Stimulated activated CD4-positive, alpha-beta T cell treated with anti-CD3 and anti-CD28 coated beads, Interleukin-1b, Interleukin-23, amount 100 ng/mL, for 24 hours (primary cell): ENCODE measurements around the gene AXIN1.
"Not testable (repeated sequence)": the region's sequence is repeated elsewhere in the genome, so short reads cannot be mapped to it uniquely, and the experiment has no call there.

ENCODE experiments used
- DNase-seq, 4 experiments: peaks; one replicate each; pipeline ENCODE4 v3.0.0-alpha.2; 2020; ENCODE audit warnings: low read depth in 4 of 4, low spot score in 1 of 4

Gene AXIN1

DNA sequence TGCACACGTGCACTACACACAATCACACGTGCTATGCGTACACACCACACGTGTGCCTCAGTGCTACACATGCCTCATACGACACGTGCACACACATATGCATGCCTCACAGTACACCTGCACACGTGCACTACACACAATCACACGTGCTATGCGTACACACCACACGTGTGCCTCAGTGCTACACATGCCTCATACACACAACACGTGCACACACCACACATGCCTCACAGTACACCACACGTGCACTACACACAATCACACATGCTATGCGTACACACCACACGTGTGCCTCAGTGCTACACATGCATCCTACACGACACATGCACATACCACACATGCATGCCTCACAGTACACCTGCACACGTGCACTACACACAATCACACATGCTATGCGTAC lies 85.0 kb downstream of the AXIN1 start:
- not testable (repeated sequence) for DNase-seq

DNA sequence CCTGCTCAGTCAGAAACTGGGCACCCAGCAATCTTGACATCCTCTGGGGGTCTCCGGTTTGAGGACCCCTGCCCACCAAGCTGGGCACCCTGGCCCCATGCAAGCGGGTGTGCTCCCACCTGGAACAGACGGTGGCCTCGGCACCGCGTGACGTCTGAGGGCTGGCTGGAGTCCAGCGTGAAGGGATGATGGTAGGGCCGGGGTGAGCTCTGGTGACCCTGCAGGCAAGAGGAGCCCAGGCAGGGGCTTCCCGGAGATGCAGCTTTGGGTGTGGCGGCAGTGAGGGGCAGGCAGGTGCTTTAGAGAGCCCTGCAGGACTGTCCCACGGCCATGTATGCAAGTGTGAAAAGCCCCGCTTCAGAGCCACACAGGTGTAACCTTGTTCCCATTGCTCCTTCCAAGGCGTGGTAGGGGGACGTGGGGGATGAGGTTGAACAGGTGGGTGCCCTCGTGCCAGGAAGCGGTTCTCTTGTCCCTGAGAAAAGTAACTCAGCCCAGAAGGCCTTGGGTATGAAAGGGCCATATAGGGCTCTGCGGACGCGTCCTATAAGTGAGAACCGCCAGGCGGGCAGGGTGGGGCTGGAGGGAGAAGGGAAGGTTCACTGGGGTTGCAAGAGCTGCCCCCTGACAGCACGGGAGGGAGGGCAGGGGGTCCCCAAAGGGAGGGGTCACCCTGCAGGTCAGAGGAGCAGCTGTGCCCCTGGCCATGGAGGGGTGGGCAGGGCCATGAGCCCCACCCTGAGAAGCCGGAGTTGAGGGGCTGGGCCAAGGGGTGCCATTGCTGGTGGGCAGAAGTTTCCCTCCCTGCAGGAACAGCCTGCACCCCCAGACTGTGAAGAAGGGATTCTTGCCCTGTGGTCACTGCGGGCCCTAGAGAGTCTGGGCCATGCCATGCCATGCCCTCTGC lies 86.0 kb downstream of the AXIN1 start:
- DNase-seq = no peak

DNA sequence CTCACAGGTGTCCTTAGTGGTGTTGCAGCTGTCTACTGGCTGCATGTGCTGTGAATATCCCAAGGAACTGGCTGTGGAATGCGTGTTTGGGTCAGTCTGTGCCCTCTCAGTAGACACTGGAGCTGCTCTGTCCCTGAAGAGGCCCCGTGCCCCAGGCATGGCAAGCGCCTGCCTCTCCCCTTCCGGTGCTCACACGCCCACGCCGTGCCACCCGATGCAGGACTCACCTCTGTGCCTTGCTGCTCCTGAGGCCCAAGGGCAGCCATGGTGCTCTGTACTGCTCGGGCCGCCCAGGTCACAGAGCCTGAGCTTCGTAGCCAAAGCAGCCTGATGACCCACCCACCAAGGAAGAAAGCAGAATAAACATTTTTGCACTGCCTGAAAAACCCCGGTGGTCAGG lies 86.8 kb downstream of the AXIN1 start:
- DNase-seq = no peak

DNA sequence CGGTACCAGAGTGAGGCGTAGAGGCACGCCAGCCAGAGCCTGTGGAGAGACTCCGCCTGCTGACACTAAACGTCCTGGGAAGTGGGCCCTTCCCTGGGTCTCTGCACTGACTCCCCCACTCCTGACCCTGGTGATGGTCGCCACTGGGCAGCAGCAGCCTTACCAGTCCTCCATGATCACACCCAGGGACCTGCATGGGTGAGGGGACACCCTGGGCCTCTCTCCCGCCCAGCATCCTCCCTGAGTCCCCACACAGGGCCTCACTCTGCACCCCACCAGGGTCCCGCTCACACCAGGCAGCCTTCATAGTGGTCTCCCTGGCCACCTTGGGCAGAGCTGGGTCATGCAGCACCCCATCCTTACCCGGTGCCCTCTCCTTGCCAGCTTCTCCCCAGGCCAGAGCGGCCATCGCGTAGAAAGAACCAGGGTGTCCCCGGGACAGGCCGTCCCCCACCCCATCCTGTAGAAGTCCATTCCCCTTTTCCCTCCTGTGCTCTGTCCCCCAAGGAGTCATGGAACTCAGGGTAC lies 87.5 kb downstream of the AXIN1 start:
- DNase-seq = no peak

DNA sequence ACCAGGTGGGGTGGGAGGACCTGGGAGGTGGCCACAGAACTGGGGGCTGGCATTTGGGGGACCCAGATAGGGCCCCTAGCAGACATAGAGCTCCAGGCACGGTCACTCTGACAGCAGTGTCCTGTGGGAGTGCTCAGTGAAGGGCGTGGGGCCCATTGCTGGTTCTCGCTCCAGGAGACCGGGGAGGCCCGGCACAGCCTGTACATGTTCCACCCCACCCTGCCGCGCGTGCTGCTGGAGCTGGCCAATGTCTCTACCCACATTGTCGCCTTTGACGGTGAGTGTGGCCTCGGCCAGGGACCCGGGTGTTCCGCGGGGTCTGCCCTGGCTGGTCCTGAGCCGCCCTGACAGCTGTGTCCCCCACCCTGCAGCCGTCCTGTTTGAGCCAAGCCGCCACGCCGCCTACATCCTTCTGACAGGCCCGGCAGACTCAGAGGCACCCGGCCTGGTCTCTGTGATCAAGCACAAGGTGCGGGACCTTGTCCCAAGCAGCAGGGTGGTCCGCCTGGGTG lies 88.0 kb downstream of the AXIN1 start:
- DNase-seq = no peak

DNA sequence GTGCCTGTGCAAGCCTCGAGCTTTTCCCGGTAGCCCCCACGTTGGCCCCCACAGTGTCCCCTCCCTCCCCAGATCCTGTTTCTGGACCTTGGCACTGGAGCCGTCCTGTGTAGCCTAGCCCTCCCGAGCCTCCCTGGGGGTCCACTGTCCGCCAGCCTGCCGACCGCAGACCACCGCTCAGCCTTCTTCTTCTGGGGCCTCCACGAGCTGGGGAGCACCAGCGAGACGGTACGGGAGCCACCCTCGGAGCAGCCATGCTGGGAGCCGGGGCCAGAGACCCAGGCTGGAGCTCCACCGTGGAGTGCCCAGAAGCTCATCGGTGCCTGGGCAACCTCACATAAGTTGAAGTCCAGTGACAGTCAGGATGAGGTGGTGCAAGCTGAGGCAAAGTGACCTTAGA lies 88.6 kb downstream of the AXIN1 start:
- no peak for DNase-seq

DNA sequence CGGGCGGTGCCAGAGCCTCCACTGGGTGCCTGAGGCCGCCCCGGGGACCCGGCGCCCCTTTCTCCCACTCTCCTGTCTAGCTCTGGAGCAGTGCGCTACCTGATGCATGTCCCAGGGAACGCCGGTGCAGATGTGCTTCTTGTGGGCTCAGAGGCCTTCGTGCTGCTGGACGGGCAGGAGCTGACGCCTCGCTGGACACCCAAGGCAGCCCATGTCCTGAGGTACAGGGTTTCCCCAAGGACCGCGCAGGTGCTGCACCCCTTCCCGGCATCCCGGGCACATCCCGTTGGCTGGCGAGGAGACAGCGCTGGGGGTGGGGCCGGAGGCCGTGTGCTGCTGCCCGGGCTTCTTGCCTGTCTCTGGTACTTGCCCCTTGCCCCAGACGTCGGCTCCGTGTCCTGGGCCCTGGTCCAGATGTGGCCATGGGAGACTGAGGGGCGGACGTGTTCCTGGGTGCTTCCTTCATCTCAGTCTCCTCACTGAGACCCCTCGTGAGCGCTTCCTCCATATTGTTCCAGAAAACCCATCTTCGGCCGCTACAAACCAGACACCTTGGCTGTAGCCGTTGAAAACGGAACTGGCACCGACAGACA lies 89.2 kb downstream of the AXIN1 start:
- no peak for DNase-seq

DNA sequence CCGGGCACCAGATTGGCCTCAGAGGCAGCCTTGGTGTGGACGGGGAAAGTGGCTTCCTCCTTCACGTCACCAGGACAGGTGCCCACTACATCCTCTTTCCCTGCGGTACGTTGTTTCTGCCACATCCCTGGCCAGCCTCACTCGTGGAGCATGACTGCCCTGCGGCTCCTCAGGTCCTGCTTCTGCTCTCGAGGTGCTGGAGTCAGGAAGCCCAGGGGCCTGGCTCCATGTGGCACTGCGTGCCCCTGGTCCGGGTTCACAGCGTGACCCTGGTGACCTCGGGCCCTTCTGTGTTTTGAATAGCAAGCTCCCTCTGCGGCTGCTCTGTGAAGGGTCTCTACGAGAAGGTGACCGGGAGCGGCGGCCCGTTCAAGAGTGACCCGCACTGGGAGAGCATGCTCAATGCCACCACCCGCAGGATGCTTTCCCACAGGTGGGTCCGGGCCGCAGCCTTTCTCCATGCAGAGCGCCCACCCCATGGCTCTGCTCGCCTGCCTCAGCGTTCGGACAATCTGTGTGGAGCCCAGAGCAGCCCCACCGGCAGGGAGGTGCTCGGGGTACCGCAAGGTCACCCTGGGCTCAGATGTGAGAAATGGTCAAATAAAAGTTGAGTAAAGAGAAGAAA lies 90.3 kb downstream of the AXIN1 start:
- DNase-seq = no peak

DNA sequence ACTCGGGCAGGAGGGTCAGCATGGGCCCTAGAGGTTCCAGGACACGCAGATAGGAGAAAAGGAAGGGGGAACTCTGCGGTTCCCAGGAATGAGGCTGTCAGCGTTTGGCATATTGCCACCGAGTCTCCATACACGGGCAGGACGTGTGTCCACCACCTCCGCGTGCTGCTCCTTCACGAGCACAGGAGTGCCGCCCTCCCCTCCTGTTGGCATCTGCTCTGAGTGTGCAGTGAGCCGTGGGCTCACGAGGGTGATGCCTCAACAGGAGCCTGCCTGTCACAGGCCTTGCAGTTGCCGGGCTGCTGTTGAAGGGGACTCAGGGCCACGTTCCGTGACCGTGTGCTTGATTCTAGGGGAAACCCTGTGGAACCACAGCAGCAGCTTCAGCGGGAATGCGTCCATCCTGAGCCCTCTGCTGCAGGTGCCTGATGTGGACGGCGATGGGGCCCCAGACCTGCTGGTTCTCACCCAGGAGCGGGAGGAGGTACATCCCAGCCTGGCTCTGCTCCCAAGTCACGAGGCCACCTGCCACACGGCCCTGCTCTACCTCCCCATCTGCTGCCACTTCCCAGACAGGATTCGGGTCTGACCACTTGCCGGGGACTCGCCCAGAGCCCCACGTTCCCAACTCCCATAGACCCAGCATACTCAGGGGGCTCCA lies 91.4 kb downstream of the AXIN1 start:
- no peak for DNase-seq

DNA sequence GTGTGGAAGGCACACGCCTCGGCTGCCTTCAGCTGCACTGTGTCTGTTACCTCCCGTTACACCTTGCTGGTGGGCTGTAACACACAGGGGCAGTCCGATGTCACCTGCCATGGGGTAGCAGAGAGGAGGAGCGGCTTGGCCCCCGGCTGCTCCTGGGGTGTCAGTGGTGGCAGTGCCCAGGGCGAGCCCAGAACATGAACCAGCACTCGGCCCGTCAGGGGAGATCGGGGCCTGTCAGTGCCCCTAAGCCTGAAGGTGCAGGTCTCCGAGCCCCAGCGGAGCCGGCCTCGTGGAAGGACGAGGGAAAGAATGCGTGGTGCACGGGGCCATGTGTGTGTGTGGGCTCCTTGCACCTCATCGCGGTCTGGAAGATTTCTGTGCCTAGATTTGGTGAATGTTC lies 92.2 kb downstream of the AXIN1 start:
- no peak for DNase-seq

DNA sequence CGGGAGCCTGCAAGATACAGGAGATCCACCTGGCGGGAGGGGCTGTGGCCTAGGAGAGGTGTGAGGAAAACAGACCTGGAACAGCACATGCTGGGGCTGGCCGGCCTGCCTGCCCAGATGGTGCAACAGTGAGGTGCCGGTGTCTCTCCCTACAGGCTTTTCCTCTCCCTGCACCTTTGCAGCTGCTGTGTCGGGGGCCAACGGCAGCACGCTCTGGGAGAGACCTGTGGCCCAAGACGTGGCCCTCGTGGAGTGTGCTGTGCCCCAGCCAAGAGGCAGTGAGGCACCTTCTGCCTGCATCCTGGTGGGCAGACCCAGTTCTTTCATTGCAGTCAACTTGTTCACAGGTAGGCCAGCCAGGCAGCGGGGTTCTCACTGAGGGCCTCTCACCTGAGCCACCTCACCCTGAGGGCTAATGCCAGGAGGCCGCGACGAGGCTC lies 92.7 kb downstream of the AXIN1 start:
- DNase-seq = no peak

DNA sequence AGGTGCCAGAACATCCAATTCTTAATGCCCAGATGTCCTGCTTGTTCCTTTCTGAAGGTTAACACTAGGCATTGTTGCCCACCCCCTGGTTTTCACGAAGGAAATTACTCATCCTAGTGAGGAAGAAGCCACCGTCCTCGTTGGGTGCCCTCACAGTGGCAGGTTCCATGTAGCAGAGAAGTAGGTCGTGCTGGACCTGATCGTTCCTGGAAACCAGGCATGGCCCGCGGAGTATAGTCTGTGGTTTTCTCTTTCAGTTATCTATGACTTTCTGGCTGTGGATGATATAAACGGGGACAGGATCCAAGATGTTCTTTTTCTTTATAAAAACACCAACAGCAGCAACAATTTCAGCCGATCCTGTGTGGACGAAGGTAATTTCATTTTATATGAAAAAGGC lies 93.3 kb downstream of the AXIN1 start:
- DNase-seq = no peak

DNA sequence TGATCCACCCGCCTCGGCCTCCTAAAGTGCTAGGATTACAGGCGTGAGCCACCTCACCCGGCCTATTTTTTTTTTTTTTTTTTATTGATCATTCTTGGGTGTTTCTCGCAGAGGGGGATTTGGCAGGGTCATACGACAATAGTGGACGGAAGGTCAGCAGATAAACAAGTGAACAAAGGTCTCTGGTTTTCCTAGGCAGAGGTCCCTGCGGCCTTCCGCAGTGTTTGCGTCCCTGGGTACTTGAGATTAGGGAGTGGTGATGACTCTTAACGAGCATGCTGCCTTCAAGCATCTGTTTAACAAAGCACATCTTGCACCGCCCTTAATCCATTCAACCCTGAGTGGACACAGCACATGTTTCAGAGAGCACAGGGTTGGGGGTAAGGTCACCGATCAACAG lies 94.4 kb downstream of the AXIN1 start:
- not testable (repeated sequence) for DNase-seq

DNA sequence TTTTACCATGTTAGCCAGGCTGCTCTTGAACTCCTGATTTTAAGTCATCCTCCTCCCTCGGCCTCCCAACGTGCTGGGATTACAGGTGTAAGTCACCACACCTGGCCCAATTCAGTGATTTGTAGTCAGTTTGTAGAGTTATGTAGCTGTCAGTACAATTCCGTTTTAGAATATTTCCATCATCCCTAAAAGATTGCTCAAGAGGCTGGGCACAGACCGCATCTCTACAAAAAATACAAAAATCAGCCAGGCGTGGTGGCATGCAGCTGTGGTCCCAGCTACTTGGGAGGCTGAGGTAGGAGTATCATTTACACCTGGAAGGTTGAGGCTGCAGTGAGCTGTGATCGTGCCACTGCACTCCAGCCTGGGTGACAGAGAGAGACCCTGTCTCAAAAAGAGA lies 97.3 kb downstream of the AXIN1 start:
- DNase-seq = no peak

DNA sequence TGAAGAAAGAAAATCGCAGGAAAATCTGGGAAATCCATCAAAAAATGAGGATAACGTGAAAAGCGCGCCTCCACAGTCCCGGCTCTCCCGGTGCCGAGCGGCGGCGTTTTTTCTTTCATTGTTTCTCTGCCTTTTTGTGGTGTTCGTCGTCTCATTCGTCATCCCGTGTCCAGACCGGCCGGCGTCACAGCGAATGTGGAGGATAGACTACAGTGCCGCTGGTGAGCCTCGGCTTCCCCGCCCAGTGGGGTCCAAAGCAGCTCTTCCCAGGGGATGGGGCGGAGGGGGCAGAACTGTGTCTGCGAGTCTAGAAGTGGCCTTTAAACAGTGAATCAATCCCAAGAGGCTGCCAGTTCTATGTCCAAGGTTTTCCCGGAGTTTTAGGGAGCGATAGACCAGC lies 98.1 kb downstream of the AXIN1 start:
- no peak for DNase-seq

DNA sequence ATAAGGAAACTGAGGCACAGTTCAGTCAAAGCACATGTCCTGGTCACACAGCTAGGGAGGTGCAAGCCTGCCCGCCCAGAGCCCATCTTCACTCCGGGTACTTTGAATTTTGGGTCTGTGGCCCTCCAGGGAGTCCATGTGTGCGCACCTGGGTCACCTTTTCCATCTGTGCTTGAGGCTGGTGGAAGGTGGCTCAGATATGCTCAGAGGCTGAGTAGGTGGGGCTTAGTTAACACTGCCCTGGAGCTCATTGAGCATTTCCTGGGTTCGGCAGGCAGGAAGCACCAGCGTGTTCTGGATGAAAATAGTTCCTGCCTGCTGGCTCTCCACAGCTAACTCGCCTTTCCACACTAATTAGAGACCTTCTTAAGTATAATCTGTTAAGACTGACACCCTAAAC lies 98.7 kb downstream of the AXIN1 start:
- no peak for DNase-seq

DNA sequence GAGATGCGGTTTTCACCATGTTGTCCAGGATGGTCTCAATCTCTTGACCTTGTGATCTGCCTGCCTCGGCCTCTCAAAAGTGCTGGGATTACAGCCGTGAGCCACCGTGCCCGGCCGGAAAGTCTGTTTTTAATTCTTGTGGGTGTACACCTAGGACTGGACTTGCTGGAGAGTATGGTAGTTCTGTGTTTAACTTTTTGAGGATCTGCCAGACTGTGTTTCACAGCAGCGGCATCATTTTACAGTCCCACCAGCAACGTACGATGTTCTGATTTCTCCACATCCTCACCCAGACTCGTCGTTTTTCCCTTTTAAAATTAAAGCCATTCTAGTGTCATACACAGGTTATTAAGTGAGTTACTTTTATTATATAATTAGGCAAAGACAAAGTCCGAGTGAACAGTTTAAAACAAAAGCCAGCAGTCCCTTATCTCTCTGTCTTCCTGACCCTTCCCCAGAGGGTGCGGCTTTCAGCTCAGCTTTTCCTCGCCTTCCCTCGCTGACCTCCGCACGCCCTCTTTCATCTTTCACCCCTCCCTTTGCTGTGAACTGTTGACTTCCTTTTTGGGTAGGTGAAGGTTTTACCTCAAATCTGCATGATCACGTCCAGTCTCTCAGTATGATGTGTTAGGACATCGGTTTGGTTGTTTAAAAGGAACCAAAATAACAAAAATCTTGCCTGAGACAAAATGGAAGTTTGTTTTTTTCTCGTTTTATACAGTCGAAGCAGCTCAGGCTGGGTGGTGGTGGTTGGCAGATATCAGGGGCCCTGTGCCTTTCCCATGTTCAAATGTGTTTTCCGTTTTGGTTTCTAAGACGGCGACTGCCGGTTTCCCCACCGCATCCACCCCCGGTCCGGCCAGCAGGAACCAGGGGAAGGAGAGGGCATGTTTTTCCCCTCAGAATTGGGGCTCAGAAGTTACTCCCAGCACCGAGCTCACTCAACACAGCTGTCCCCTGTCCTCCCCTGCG lies 99.9 kb downstream of the AXIN1 start:
- DNase-seq = no peak

DNA sequence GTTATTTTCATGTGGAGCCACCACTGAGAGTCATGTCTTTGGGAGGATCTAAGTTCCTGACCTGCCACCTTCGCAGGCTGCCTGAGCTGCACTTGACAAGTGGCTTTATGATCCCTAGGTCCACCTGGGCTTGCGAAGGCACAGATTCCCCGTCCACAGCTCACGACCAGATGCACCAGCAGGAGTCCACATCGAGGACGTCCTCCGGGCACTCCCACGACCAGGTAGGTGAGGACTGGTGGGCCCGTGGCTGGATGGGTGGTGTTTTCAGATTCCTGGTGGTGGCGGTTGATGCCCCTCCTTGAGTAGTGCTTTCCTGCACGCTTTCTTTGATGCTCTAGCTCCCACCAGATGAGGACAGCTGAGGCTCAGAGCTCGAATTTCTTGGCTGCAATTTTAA lies 103.1 kb downstream of the AXIN1 start:
- DNase-seq = no peak

DNA sequence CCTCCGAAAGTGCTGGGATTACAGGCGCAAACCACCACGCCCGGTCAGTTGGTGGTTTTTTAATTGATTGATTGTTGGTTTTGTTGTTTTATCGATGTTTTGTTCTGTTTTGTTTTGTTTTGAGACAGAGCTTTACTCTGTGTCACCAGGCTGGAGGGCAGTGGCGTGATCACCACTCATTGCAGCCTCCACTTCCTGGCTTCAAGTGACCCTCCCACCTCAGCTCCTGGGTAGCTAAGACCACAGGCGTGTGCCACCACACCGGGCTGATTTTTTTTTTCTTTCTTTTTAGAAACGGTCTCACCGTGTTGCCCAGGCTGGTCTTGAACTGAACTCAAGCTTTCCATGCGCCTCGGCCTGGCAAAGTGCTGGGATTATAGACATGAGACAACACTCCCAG lies 105.5 kb downstream of the AXIN1 start:
- DNase-seq = no peak

DNA sequence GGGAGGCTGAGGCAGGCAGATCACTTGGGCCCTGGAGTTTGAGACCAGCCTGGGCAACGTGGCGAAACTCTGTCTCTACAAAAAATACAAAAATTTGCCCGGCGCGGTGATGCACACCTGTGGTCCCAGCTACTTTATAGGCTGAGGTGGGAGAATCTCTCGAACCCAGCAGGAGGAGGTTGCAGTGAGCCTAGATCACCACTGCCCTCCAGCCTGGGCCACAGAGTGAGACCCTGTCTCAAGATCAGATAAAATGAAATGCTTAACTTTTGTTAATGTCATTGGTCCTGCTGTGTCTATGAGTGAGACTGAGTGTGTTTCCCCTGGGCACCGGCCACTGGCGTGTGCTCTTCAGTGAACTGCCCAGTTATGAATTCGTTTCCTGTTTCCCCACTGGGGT lies 107.4 kb downstream of the AXIN1 start:
- no peak for DNase-seq
